ENCODE results near the gene FBN3.

The FBN3 gene

GRCh38 chr19:8087876-8088275 lies 61.5 kb downstream of the FBN3 start:
- no peak for DNase-seq

- no peak for DNase-seq
These were observed 62.5 kb downstream of the FBN3 start for GRCh38 chr19:8086849-8087248.

- no peak for DNase-seq
These were observed 63.6 kb downstream of the FBN3 start for GRCh38 chr19:8085598-8086408.

- no peak for DNase-seq
These were observed 65.2 kb downstream of the FBN3 start for GRCh38 chr19:8084152-8084551.

- no peak for DNase-seq
These were observed 66.3 kb downstream of the FBN3 start for GRCh38 chr19:8083141-8083540.

GRCh38 chr19:8081569-8082550 lies 67.5 kb downstream of the FBN3 start:
- DNase-seq = no peak

GRCh38 chr19:8080832-8081231 lies 68.6 kb downstream of the FBN3 start:
- DNase-seq = no peak

- peak; percentile 2 for DNase-seq
These were observed 69.4 kb downstream of the FBN3 start for GRCh38 chr19:8079988-8080387.

- no peak for DNase-seq
These were observed 74.0 kb downstream of the FBN3 start for GRCh38 chr19:8075158-8076074.

- no peak for DNase-seq
These were observed 74.9 kb downstream of the FBN3 start for GRCh38 chr19:8074501-8074900.

- DNase-seq = no peak
These were observed 77.5 kb downstream of the FBN3 start for GRCh38 chr19:8071912-8072311.

- DNase-seq = peak; percentile 12
These were observed 80.1 kb downstream of the FBN3 start for GRCh38 chr19:8069096-8069973.

GRCh38 chr19:8065875-8066261 lies 83.5 kb downstream of the FBN3 start:
- DNase-seq = no peak

- DNase-seq = no peak
These were observed 84.2 kb downstream of the FBN3 start for GRCh38 chr19:8064911-8065874.

GRCh38 chr19:8057545-8058270 lies 91.7 kb downstream of the FBN3 start:
- no peak for DNase-seq

GRCh38 chr19:8056533-8056932 lies 92.9 kb downstream of the FBN3 start:
- no peak for DNase-seq

GRCh38 chr19:8054169-8054568 lies 95.2 kb downstream of the FBN3 start:
- no peak for DNase-seq

- DNase-seq = no peak
These were observed 96.9 kb downstream of the FBN3 start, which contains the start of gene CCL25 for GRCh38 chr19:8052464-8052859. TSS of gene CCL25 (plus strand) at chr19:8052760. CDS start at chr19:8053050, 290 bp downstream.

- peak; percentile 89 for DNase-seq
These were observed 98.9 kb downstream of the FBN3 start for GRCh38 chr19:8050274-8051096.
